Measurements from ENCODE around the gene CFAP69.

DNA sequence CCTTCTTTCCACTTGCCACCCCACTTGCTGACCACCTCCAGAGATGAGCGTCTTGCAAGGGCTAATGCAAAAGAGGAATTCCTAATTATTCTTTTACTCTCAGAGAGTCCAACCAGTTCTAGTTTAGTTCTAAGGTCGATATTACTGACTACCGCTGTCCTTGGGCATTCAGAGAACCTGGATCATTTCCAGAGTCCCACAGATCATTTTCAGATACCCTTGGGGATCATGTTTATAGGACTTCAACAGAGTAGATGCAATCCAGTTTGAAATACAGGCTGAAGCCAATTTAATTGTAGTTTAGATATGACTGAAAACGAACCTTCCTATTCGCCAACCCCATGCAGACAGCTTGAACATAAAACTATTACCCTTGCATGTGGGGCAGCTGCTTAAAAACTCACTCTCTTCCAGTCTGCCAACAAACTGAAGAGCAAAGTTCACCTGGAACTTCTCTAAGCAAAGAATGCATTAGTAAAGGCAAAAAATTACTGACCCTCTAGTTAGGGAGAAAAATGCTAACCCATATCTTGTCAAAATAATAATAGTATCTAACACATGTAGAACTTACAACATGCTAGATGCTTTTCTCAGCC, 22.4 kb downstream of the CFAP69 start:
- TF ChIP-seq, protein P1, sequence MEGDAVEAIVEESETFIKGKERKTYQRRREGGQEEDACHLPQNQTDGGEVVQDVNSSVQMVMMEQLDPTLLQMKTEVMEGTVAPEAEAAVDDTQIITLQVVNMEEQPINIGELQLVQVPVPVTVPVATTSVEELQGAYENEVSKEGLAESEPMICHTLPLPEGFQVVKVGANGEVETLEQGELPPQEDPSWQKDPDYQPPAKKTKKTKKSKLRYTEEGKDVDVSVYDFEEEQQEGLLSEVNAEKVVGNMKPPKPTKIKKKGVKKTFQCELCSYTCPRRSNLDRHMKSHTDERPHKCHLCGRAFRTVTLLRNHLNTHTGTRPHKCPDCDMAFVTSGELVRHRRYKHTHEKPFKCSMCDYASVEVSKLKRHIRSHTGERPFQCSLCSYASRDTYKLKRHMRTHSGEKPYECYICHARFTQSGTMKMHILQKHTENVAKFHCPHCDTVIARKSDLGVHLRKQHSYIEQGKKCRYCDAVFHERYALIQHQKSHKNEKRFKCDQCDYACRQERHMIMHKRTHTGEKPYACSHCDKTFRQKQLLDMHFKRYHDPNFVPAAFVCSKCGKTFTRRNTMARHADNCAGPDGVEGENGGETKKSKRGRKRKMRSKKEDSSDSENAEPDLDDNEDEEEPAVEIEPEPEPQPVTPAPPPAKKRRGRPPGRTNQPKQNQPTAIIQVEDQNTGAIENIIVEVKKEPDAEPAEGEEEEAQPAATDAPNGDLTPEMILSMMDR (IDR thresholded peaks at IDR 0.05): no peak
- TF ChIP-seq, protein P2, sequence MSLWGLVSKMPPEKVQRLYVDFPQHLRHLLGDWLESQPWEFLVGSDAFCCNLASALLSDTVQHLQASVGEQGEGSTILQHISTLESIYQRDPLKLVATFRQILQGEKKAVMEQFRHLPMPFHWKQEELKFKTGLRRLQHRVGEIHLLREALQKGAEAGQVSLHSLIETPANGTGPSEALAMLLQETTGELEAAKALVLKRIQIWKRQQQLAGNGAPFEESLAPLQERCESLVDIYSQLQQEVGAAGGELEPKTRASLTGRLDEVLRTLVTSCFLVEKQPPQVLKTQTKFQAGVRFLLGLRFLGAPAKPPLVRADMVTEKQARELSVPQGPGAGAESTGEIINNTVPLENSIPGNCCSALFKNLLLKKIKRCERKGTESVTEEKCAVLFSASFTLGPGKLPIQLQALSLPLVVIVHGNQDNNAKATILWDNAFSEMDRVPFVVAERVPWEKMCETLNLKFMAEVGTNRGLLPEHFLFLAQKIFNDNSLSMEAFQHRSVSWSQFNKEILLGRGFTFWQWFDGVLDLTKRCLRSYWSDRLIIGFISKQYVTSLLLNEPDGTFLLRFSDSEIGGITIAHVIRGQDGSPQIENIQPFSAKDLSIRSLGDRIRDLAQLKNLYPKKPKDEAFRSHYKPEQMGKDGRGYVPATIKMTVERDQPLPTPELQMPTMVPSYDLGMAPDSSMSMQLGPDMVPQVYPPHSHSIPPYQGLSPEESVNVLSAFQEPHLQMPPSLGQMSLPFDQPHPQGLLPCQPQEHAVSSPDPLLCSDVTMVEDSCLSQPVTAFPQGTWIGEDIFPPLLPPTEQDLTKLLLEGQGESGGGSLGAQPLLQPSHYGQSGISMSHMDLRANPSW (CRISPR knock-in tag; conservative IDR thresholded peaks at IDR 0.05; ENCODE audit: low read depth): no peak
- TF ChIP-seq ETV6 (CRISPR knock-in tag; IDR thresholded peaks at IDR 0.05): no peak
- no peak for TF ChIP-seq ZNF219 (CRISPR knock-in tag; IDR thresholded peaks at IDR 0.05; ENCODE audit: borderline replicate concordance)
- no peak for TF ChIP-seq TCF7 (CRISPR knock-in tag; IDR thresholded peaks at IDR 0.05; ENCODE audit: low read depth)
- no peak for TF ChIP-seq NR1H2 (CRISPR knock-in tag; IDR thresholded peaks at IDR 0.05)
- no peak for TF ChIP-seq FOXJ3 (CRISPR knock-in tag; IDR thresholded peaks at IDR 0.05; ENCODE audit: borderline replicate concordance)
- TF ChIP-seq, protein P3, sequence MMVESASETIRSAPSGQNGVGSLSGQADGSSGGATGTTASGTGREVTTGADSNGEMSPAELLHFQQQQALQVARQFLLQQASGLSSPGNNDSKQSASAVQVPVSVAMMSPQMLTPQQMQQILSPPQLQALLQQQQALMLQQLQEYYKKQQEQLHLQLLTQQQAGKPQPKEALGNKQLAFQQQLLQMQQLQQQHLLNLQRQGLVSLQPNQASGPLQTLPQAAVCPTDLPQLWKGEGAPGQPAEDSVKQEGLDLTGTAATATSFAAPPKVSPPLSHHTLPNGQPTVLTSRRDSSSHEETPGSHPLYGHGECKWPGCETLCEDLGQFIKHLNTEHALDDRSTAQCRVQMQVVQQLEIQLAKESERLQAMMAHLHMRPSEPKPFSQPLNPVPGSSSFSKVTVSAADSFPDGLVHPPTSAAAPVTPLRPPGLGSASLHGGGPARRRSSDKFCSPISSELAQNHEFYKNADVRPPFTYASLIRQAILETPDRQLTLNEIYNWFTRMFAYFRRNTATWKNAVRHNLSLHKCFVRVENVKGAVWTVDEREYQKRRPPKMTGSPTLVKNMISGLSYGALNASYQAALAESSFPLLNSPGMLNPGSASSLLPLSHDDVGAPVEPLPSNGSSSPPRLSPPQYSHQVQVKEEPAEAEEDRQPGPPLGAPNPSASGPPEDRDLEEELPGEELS (CRISPR knock-in tag; IDR thresholded peaks at IDR 0.05): no peak
- no peak for TF ChIP-seq GTF2I (CRISPR knock-in tag; conservative IDR thresholded peaks at IDR 0.05)
- no peak for TF ChIP-seq SP1 (CRISPR knock-in tag; conservative IDR thresholded peaks at IDR 0.05)
- TF ChIP-seq, protein P4, sequence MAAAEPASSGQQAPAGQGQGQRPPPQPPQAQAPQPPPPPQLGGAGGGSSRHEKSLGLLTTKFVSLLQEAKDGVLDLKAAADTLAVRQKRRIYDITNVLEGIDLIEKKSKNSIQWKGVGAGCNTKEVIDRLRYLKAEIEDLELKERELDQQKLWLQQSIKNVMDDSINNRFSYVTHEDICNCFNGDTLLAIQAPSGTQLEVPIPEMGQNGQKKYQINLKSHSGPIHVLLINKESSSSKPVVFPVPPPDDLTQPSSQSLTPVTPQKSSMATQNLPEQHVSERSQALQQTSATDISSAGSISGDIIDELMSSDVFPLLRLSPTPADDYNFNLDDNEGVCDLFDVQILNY (CRISPR knock-in tag; IDR thresholded peaks at IDR 0.05): no peak
- TF ChIP-seq, protein P5, sequence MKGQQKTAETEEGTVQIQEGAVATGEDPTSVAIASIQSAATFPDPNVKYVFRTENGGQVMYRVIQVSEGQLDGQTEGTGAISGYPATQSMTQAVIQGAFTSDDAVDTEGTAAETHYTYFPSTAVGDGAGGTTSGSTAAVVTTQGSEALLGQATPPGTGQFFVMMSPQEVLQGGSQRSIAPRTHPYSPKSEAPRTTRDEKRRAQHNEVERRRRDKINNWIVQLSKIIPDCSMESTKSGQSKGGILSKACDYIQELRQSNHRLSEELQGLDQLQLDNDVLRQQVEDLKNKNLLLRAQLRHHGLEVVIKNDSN (CRISPR knock-in tag; IDR thresholded peaks at IDR 0.05): no peak
- no peak for TF ChIP-seq SMAD3 (CRISPR knock-in tag; IDR thresholded peaks at IDR 0.05; ENCODE audit: borderline replicate concordance)
- no peak for TF ChIP-seq JAZF1 (CRISPR knock-in tag; IDR thresholded peaks at IDR 0.05)

Measured in WTC11 (cell line).